ENCODE data around the gene MICAL3.

The MICAL3 gene

DNA sequence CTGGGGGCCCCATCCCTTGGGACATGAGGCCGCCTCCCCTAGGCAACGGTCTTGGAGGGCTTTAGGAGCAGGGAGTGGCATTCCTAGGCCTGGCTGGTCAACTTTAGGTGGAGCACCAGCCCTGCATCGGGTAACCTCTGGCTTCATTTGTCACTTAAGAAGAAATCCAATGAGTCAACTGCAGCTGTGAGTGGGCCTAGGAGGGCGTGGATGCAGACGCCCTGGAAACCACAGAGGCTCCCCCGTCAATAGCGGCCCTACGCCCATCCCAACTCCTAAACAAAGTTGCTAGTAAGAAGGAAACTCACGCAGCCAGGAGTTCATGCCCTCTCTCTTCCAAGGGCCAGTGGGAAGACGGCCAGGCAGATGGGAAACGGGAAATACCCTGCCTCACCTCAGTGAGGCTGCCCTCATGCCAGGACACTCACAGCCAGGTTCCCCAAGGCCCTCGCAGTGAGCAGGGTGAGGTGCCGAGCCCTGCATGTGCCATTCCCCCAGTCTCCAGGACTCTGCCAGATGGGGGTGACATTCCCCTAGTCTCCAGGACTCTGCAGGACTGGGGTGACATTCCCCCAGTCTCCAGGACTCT is 270.9 kb downstream of the MICAL3 start:
- in situ Hi-C loops (cut with MboI; ENCODE audit: low sequenced_read_pairs), result no loop called here

- in situ Hi-C loops (cut with MboI; ENCODE audit: low sequenced_read_pairs), result no loop called here
Observed at GRCh38 chr22:17751596-17751995, 272.8 kb downstream of the MICAL3 start.

- in situ Hi-C loops (cut with MboI; ENCODE audit: low sequenced_read_pairs), result no loop called here
Observed at GRCh38 chr22:17749605-17750395, 274.6 kb downstream of the MICAL3 start.

GRCh38 chr22:17748555-17749353 is 275.6 kb downstream of the MICAL3 start:
- in situ Hi-C loops (cut with MboI; ENCODE audit: low sequenced_read_pairs), result no loop called here

DNA sequence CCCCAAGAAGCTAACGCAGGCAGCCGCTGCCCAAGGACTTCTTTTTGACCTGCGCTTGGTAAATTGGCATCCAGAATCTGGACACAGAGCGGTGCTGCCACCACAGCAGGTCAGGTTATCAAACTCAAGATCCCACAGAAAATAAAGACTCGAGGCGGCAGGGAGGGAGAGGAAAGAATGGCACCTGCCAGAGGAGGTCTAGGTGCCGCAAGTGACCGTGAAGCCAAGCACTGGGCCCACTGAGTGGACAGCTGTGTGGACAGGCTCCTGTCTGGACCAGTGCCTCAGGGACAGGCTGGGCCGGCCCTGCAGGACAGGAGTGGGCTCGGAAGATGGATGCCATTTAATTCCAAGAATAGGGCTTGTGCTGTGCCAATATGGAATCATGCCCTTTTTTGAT is 277.4 kb downstream of the MICAL3 start:
- in situ Hi-C loops (cut with MboI; ENCODE audit: low sequenced_read_pairs), result no loop called here

DNA sequence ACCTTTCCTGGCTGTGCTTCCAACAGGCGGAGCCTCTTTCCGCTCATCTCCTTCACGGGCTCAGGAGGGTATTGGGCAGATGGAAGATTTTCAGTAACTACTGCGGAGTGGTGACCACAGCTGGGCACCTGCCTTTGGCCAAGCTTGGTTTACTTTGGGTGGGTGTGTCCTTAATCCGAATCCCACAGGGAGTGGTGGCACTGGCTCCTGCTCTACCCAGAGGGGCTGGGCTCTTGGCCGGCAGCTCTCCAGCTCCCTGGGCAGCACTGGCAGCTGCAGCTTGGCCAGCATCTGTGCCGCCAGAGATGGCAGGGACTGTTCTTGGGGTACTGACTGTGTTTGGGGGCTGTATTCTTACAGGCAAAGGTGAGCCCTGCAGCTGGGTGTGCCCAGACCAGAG is 279.9 kb downstream of the MICAL3 start:
- in situ Hi-C loops (cut with MboI; ENCODE audit: low sequenced_read_pairs), result no loop called here

GRCh38 chr22:17743661-17744411 is 280.5 kb downstream of the MICAL3 start:
- in situ Hi-C loops (cut with MboI; ENCODE audit: low sequenced_read_pairs), result no loop called here

- in situ Hi-C loops (cut with MboI; ENCODE audit: low sequenced_read_pairs), result no loop called here
Observed at GRCh38 chr22:17742527-17742902, 281.8 kb downstream of the MICAL3 start.

- in situ Hi-C loops (cut with MboI; ENCODE audit: low sequenced_read_pairs), result no loop called here
Observed at GRCh38 chr22:17741866-17742526, 282.4 kb downstream of the MICAL3 start.

DNA sequence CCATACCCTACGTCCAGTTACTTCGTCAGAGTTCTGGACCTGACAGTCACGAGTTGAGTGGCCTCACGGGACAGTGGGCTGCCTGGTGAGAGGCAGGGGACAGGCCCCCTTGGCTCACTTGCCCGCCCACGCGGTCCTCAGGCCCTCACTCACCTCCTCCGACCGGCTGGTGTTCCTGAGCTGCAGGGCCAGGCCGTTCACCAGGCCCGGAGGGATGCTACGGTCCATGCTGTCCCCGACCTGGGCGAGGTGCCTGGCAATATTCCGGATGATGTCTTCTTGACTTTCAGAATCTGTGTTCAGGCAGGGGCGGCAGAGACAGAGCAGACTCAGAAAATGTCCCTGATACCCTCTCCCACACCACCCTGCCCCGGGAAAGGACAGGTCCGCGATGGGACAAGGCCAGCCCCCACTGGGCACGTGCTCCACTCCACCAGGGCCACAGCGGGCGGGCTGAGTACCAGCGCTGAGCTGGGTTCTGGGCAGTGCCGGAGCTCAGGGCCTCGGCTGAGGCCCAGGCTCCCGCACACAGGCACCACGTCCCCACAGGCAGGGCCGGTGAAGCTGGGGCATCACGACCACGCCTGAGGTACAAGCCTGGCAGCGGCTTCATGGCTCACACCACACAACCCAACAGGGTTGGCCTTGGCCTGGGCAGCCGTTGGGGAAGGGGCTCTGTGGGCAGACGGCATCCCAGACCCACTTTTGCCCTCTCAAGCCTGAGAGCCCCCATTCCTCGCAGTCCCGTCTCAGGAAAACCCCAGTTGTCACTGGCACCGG is 285.0 kb downstream of the MICAL3 start:
- in situ Hi-C loops (cut with MboI; ENCODE audit: low sequenced_read_pairs), result no loop called here

DNA sequence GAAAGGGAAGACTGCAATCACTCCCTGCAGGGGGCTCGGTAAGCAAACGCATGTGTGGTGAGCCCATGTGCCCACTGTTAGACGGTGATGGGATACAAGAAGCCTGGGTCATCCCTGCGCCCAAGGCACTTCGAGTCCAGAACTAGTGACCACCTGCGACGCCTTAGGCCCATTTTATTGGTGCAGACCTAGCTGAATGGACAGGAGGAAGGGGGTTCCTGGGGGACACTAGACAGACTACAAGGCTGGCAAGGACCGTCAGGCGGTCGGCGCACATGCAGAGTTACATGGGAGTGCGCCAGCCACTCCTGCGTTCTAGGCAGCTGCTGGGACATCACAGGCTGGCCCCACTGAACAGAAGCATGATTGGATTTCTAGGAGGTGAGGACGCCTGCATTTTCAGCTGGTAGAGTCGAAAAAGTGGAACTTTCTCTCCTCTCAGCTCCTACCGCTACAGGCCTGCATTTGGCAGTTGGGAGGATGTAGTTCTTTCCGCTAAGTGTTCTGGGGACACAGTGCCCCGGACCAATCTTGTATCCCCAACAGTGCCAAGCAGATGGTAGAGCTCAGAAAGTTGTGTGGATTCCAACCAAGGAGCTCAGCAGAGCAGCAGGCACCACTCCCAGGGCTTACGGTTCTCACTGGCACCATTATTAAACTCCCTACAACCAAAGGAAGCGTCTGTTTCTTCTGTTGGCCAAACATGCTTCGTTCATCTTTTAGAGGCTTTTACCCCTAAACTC is 285.8 kb downstream of the MICAL3 start:
- in situ Hi-C loops (cut with MboI; ENCODE audit: low sequenced_read_pairs), result no loop called here
